HG02678 (cell line): ENCODE measurements around the gene CHSY3.
"Not testable (repeated sequence)": the region's sequence is repeated elsewhere in the genome, so short reads cannot be mapped to it uniquely, and the experiment has no call there.

Experiments used
- ATAC-seq: cut with Tn5 transposase; IDR thresholded peaks from one replicate; pipeline ENCODE4 v1.9.1; 2021; ENCODE audit warnings: mild to moderate bottlenecking, moderate library complexity; ENCODE audit not compliant: unreplicated experiment

The CHSY3 gene

GRCh38 chr5:130151239-130151638 is 247.0 kb downstream of the CHSY3 start:
- no peak for ATAC-seq

- no peak for ATAC-seq
Measured at GRCh38 chr5:130155345-130156011, 251.2 kb downstream of the CHSY3 start.

- no peak for ATAC-seq
Measured at GRCh38 chr5:130158036-130158435, 253.8 kb downstream of the CHSY3 start.

- ATAC-seq: no peak
Measured at GRCh38 chr5:130159968-130160367, 255.7 kb downstream of the CHSY3 start.

- ATAC-seq: no peak
Measured at GRCh38 chr5:130164966-130165365, 260.7 kb downstream of the CHSY3 start.

- no peak for ATAC-seq
Measured at GRCh38 chr5:130166839-130167490, 262.7 kb downstream of the CHSY3 start.

GRCh38 chr5:130168211-130168610 is 263.9 kb downstream of the CHSY3 start:
- ATAC-seq: no peak

- ATAC-seq: no peak
Measured at GRCh38 chr5:130171699-130172098, 267.4 kb downstream of the CHSY3 start.

- ATAC-seq: no peak
Measured at GRCh38 chr5:130183115-130183514, 278.9 kb downstream of the CHSY3 start.

- ATAC-seq: no peak
Measured at GRCh38 chr5:130189961-130190360, 285.7 kb downstream of the CHSY3 start.

- no peak for ATAC-seq
Measured at GRCh38 chr5:130198927-130199326, 294.7 kb downstream of the CHSY3 start.

GRCh38 chr5:130206686-130207085 is 302.4 kb downstream of the CHSY3 start:
- ATAC-seq: no peak

- no peak for ATAC-seq
Measured at GRCh38 chr5:130213607-130214006, 309.3 kb downstream of the CHSY3 start.

GRCh38 chr5:130216286-130216685 is 312.0 kb downstream of the CHSY3 start:
- ATAC-seq: no peak

- no peak for ATAC-seq
Measured at GRCh38 chr5:130222573-130222972, 318.3 kb downstream of the CHSY3 start.

GRCh38 chr5:130226556-130226955 is 322.3 kb downstream of the CHSY3 start:
- not testable (repeated sequence) for ATAC-seq

- ATAC-seq: no peak
Measured at GRCh38 chr5:130227699-130228098, 323.4 kb downstream of the CHSY3 start.

GRCh38 chr5:130231786-130232185 is 327.5 kb downstream of the CHSY3 start:
- no peak for ATAC-seq

- no peak for ATAC-seq
Measured at GRCh38 chr5:130234816-130235215, 330.6 kb downstream of the CHSY3 start.
